Ishikawa (cell line): ENCODE results near the gene TMEM132D.

Source experiments
- CEBPB ChIP-seq: IDR thresholded peaks from 2 replicates; pipeline ENCODE4 v1.6.1; 2012
- CREB1 ChIP-seq: IDR thresholded peaks from 2 replicates; pipeline ENCODE4 v1.6.1; 2012; ENCODE audit warnings: low read depth
- MAX ChIP-seq: IDR thresholded peaks from 2 replicates; pipeline ENCODE4 v1.6.1; 2012
- RAD21 ChIP-seq: IDR thresholded peaks from 2 replicates; pipeline ENCODE4 v1.6.1; 2012; ENCODE audit warnings: low read depth
- TAF1 ChIP-seq: IDR thresholded peaks from 2 replicates; pipeline ENCODE4 v1.6.1; 2012; ENCODE audit warnings: low read depth, mild to moderate bottlenecking
- TCF12 ChIP-seq: IDR thresholded peaks from 2 replicates; pipeline ENCODE4 v1.6.1; 2012; ENCODE audit warnings: low read depth
- TEAD4 ChIP-seq: IDR thresholded peaks from 2 replicates; pipeline ENCODE4 v1.6.1; 2012
- YY1 ChIP-seq: IDR thresholded peaks from 2 replicates; pipeline ENCODE4 v1.6.1; 2012; ENCODE audit warnings: low read depth
- ZBTB7A ChIP-seq: IDR thresholded peaks from 2 replicates; pipeline ENCODE4 v1.6.1; 2012; ENCODE audit warnings: low read depth
- TF ChIP-seq, protein P1 (sequence below): IDR thresholded peaks from 2 replicates; pipeline ENCODE4 v1.6.1; 2012; ENCODE audit warnings: low read depth, mild to moderate bottlenecking

- TF ChIP-seq YY1 (no peak), TAF1 (no peak), RAD21 (no peak), CREB1 (no peak), MAX (no peak), TEAD4 (no peak), CEBPB (no peak), ZBTB7A (no peak), TCF12 (no peak)
- TF ChIP-seq, protein P1, sequence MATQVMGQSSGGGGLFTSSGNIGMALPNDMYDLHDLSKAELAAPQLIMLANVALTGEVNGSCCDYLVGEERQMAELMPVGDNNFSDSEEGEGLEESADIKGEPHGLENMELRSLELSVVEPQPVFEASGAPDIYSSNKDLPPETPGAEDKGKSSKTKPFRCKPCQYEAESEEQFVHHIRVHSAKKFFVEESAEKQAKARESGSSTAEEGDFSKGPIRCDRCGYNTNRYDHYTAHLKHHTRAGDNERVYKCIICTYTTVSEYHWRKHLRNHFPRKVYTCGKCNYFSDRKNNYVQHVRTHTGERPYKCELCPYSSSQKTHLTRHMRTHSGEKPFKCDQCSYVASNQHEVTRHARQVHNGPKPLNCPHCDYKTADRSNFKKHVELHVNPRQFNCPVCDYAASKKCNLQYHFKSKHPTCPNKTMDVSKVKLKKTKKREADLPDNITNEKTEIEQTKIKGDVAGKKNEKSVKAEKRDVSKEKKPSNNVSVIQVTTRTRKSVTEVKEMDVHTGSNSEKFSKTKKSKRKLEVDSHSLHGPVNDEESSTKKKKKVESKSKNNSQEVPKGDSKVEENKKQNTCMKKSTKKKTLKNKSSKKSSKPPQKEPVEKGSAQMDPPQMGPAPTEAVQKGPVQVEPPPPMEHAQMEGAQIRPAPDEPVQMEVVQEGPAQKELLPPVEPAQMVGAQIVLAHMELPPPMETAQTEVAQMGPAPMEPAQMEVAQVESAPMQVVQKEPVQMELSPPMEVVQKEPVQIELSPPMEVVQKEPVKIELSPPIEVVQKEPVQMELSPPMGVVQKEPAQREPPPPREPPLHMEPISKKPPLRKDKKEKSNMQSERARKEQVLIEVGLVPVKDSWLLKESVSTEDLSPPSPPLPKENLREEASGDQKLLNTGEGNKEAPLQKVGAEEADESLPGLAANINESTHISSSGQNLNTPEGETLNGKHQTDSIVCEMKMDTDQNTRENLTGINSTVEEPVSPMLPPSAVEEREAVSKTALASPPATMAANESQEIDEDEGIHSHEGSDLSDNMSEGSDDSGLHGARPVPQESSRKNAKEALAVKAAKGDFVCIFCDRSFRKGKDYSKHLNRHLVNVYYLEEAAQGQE, result no peak
Observed at GRCh38 chr12:129428240-129428936, 475.4 kb downstream of the TMEM132D start.
